Adrenal gland (tissue), 12 donors: ENCODE data around the gene TNNI3K. TPM values are rescaled to one million over a fixed set of nuclear protein-coding genes. Genes with fewer than 3 reads are reported as not detected.

ENCODE experiments used
- DNase-seq, 7 donors: peaks; one replicate each; pipeline ENCODE4 v3.0.0-alpha.2; 2019 to 2020
- H3K27ac ChIP-seq, 5 donors: fragments of 200-600 bp; sonication (generic) in 4 of 5; 1 replicate in 3 of 5; 2 replicates in 2 of 5; pipeline versions ENCODE4 v1.5.1 to v1.8.0; 2016 to 2020; ENCODE audit warnings: mild to moderate bottlenecking in 1 of 5
- H3K27me3 ChIP-seq: fragments of 200-600 bp; 2 replicates; pipeline ENCODE4 v1.8.0; 2021
- H3K36me3 ChIP-seq, 2 donors: fragments of 200-600 bp; replicated peaks in 1 of 2; 1 replicate in 1 of 2; 2 replicates in 1 of 2; pipeline versions ENCODE4 v1.5.1 to v1.8.0; 2018 to 2022
- H3K4me1 ChIP-seq, 2 donors: fragments of 200-600 bp; replicated peaks in 1 of 2; 1 replicate in 1 of 2; 2 replicates in 1 of 2; pipeline versions ENCODE4 v1.5.1 to v1.8.0; 2018 to 2021
- H3K4me3 ChIP-seq, 4 donors: fragments of 200-600 bp; sonication (generic) in 3 of 4; one replicate each; pipeline ENCODE4 v1.5.1; 2016 to 2018
- H3K9me3 ChIP-seq, 3 donors: fragments of 200-600 bp; sonication (generic) in 1 of 3; replicated peaks in 1 of 3; 1 replicate in 2 of 3; 2 replicates in 1 of 3; pipeline versions ENCODE4 v1.5.1 to v1.8.0; 2016 to 2021
- CTCF ChIP-seq, 6 experiments: fragments of 450-650 bp in 4 of 6; fragments of 200-600 bp in 2 of 6; sonication (generic) in 1 of 6; IDR thresholded peaks; 1 replicate in 5 of 6; 2 replicates in 1 of 6; pipeline versions ENCODE4 v1.5.1 to v1.8.0; 2016 to 2021; ENCODE audit warnings: antibody characterized with exemption in 6 of 6, mild to moderate bottlenecking in 2 of 6, moderate library complexity in 1 of 6
- POLR2A ChIP-seq, 2 donors: fragments of 450-650 bp; IDR thresholded peaks; one replicate each; pipeline ENCODE4 v1.6.1; 2017; ENCODE audit warnings: antibody characterized with exemption in 2 of 2, mild to moderate bottlenecking in 2 of 2, moderate library complexity in 1 of 2
- WGBS, 4 donors: extraction: QIAGEN DNeasy Blood & Tissue Kit in 2 of 4; methylation state at CpG; one replicate each; pipeline versions ENCODE4 v1.1.5 to v1.1.7; 2013 to 2017; 5-methylcytosine and 5-hydroxymethylcytosine counted together
- intact Hi-C, 2 donors: fragments of 100-400 bp; cut with DNase I; formaldehyde crosslinking; loops; one replicate each; pipeline versions ENCODE4 v1.14.1 to v1.15.0; 2022 to 2023
- polyA plus RNA-seq, 3 donors: library from polyadenylated mRNA; stranded (reverse); fragments of 200-250 nt in 2 of 3; fragments of 350-450 nt in 1 of 3; fragmentation: Illumina TruSeq in 1 of 3; extraction: RNeasy Lipid Tissue Mini Kit (QIAGEN cat#74804) in 1 of 3; gene quantifications; one replicate each; pipeline ENCODE4 v1.2.3, GENCODE V29; 2013 to 2014
- total RNA-seq, 9 donors: library from RNA; depleted of rRNA in 4 of 9; stranded (reverse); fragments of >200 nt in 4 of 9; fragments of 120-200 nt in 1 of 9; fragmentation: NEBNext Ultra II Directional in 1 of 9; extraction: Animal tissue kit (Norgen Biotek cat#: 25700) in 1 of 9; gene quantifications; one replicate each; pipeline versions ENCODE4 v1.1.0 to v1.2.4, GENCODE V29; 2013 to 2023
- donor health status: healthy with polysubstance abuse.
- donor health status: Bipolar disorder and iron deficiency.
- donor health status: DM: yes; HTN: yes; CAD: no.
- donor health status: DM: no; HTN: no; CAD: no.
- donor health status: DM: no; HTN: no; CAD: no.
- donor health status: DM: yes; HTN: yes; CAD: no.

TNNI3K gene
- total and polyA plus RNA-seq, 12 donors = 0.88 to 7.9 (median 2.1) TPM

- DNase-seq = peak; percentile 94 to 97 (median 95)
- intact Hi-C loops = no loop called here
- 1 to 8% (median 3%) methylated on average over 19 to 41 of the region's 41 CpGs for WGBS, 4 donors
These were observed 37.3 kb upstream of the TNNI3K start, which contains the start of the genes FPGT and LRRIQ3 for GRCh38 chr1:74197657-74198552. Gene FPGT, plus strand, starts transcription at chr1:74198242. Its CDS starts 37 bp downstream, at chr1:74198279. Gene LRRIQ3, minus strand, starts transcription at chr1:74198176. Its CDS starts 14,492 bp downstream, at chr1:74183684.

GRCh38 chr1:74199504-74199903 is 35.7 kb upstream of the TNNI3K start:
- H3K27ac ChIP-seq = no peak overlapping the region
- H3K4me1 ChIP-seq = peaks cover 4 to 20% of the 10 kb centered on the region in 2 donors
- no peaks in the 10 kb centered on the region for H3K9me3 ChIP-seq
- peak overlapping the region in 1 of 4 donors; percentile 82 for H3K4me3 ChIP-seq
- H3K27me3 ChIP-seq = no peaks in the 10 kb centered on the region
- intact Hi-C loops = no loop called here
- DNase-seq = no peak
- 73 to 83% (median 78%) methylated on average over 5 of the region's 5 CpGs for WGBS, 4 donors
- no peak for TF ChIP-seq CTCF (IDR thresholded peaks at IDR 0.05)
- no peak for TF ChIP-seq POLR2A (IDR thresholded peaks at IDR 0.05)
- peaks cover 0 to 28% of the 10 kb centered on the region in 2 donors for H3K36me3 ChIP-seq

More at GRCh38 chr1:74197657-74198552, 37.3 kb upstream of the TNNI3K start, which contains the start of the genes FPGT and LRRIQ3:
- H3K4me3 ChIP-seq = peak within 1 kb of the TSS; percentile 17 to 82 (median 59)
- peaks cover 0 to 17% of the 10 kb centered on the region in 2 donors for H3K36me3 ChIP-seq
- no peaks in the 10 kb centered on the region for H3K9me3 ChIP-seq
- H3K4me1 ChIP-seq = peaks cover 4 to 20% of the 10 kb centered on the region in 2 donors
- peak within 1 kb of the TSS; percentile 26 to 91 (median 85) for H3K27ac ChIP-seq
- H3K27me3 ChIP-seq = no peaks in the 10 kb centered on the region
- TF ChIP-seq CTCF (IDR thresholded peaks at IDR 0.05) (no peak), POLR2A (IDR thresholded peaks at IDR 0.05) (peak; percentile 52 to 80)

GRCh38 chr1:74205266-74205665 is 29.9 kb upstream of the TNNI3K start:
- intact Hi-C loops = no loop called here
- WGBS, 4 donors = 87 to 93% (median 90%) methylated on average over 2 of the region's 2 CpGs
- DNase-seq = no peak
- no peak overlapping the region for H3K27ac ChIP-seq
- no peaks in the 10 kb centered on the region for H3K9me3 ChIP-seq
- H3K4me1 ChIP-seq = peaks cover 0 to 5% of the 10 kb centered on the region in 2 donors
- TF ChIP-seq POLR2A (IDR thresholded peaks at IDR 0.05) (no peak), CTCF (IDR thresholded peaks at IDR 0.05) (no peak)
- no peak overlapping the region for H3K4me3 ChIP-seq
- peaks cover 0 to 32% of the 10 kb centered on the region in 2 donors for H3K36me3 ChIP-seq
- H3K27me3 ChIP-seq = no peaks in the 10 kb centered on the region

- intact Hi-C loops = no loop called here
- whole genome bisulfite sequencing, 4 donors = 88 to 98% (median 94%) methylated on average over 1 of the region's 1 CpG
- no peak for TF ChIP-seq POLR2A (IDR thresholded peaks at IDR 0.05)
- no peak for TF ChIP-seq CTCF (IDR thresholded peaks at IDR 0.05)
- Histone ChIP-seq H3K4me1 (no peaks in the 10 kb centered on the region), H3K36me3 (no peaks in the 10 kb centered on the region), H3K27ac (no peak overlapping the region), H3K4me3 (no peak overlapping the region), H3K27me3 (no peaks in the 10 kb centered on the region), H3K9me3 (peaks cover 0 to 3% (median 0%) of the 10 kb centered on the region in 3 donors)
- DNase-seq = no peak
These were observed 20.0 kb upstream of the TNNI3K start for GRCh38 chr1:74215229-74215628.
